Stimulated activated CD8-positive, alpha-beta memory T cell treated with anti-CD3 and anti-CD28 coated beads, Interleukin-12 subunit alpha, Interleukin-12 subunit beta, amount 100 ng/mL, for 1 hour (primary cell): ENCODE measurements around the gene LCLAT1.

Source experiments
- DNase-seq: peaks from one replicate; pipeline ENCODE4 v3.0.0-alpha.2; 2020; ENCODE audit warnings: low read depth

LCLAT1 gene

DNA sequence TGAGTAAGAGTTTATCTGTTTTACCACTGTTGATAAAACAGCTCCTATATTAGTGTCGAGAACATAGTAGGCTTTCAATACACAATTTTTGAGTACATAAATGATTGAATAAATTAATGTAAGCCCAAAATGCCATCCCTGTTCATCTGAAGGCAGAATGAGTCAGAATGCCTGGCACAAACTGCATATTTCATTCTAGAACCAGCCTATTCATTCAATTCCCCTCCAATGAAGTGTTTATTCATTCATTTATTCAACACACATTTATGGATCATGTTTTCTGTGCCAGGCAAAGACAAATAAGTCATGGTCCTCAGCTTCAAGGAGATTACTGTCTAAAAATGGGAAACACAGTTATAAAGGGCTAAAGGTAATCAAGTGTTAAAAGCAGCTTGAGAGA lies 22.8 kb upstream of the LCLAT1 start:
- DNase-seq = no peak

GRCh38 chr2:30425326-30425725 lies 21.7 kb upstream of the LCLAT1 start:
- no peak for DNase-seq

- no peak for DNase-seq
Measured at GRCh38 chr2:30427606-30428347, 19.3 kb upstream of the LCLAT1 start.

- DNase-seq = no peak
Measured at GRCh38 chr2:30428348-30428662, 18.7 kb upstream of the LCLAT1 start.

GRCh38 chr2:30428827-30429461 lies 18.1 kb upstream of the LCLAT1 start:
- DNase-seq = no peak

- no peak for DNase-seq
Measured at GRCh38 chr2:30433541-30434299, 13.3 kb upstream of the LCLAT1 start.

DNA sequence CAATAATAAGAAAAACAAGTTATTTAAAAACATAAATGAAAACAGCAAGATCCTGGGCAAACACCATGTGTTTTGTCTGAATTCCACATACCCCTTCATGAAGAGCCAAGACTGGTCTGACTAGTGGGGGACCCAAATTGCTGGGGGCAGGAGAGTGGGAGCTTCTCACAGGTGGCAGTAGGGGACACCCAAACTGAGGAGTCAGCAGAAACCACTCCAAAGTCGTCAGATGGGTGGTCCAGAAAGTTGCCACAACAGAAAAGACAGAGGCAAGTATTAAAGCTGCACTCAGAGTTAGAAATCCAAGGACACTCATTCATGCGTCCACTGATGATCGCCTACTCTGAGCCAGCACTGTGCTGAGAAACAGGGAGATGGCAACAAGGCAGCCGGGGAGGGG lies 12.3 kb upstream of the LCLAT1 start:
- DNase-seq = no peak

DNA sequence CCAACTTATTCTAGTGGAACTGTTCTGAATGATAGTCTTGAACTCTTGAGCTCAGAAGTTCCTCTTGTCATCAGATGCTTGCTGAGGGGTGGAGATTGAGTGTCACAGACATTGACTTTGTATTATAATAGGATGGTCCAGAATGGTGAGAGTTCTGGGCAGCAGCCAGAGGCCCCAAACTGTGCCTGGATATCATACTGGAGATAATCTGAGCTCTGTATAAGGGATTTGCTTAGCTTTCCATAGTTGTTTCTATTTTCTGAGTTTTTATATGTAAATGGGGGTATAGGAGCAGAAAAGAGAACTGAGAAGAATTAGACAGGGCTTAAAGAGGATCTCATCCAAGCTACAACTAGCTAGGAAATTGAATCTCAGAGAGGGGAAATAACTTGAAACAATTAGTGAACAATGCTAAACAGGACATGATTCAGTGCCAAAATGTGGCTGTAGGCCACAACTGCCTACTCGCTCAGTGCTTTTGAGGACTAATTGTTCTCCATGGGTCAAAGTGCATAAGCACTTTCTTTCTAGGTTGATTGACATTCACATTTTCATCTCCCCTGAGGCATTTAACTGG lies 10.1 kb upstream of the LCLAT1 start:
- no peak for DNase-seq

- DNase-seq = no peak
Measured at GRCh38 chr2:30437809-30438548, 9.1 kb upstream of the LCLAT1 start.

DNA sequence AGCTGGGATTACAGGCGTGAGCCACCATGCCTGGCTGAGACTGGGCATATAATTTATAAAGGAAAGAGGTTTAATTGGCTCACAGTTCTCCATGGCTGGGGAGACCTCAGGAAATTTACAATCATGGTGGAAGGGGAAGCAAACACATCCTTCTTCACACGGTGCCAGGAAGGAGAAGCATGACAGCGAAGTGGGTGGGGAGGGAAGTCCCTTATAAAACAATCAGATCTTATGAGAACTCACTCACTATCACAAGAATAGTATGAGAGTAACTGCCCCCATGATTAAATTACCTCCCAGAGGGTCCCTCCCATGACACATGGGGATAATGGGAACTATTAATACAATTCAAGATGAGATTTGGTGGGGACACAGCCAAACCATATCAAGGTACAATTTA lies 7.8 kb upstream of the LCLAT1 start:
- DNase-seq = no peak

GRCh38 chr2:30439879-30440278 lies 7.2 kb upstream of the LCLAT1 start:
- DNase-seq = no peak

DNA sequence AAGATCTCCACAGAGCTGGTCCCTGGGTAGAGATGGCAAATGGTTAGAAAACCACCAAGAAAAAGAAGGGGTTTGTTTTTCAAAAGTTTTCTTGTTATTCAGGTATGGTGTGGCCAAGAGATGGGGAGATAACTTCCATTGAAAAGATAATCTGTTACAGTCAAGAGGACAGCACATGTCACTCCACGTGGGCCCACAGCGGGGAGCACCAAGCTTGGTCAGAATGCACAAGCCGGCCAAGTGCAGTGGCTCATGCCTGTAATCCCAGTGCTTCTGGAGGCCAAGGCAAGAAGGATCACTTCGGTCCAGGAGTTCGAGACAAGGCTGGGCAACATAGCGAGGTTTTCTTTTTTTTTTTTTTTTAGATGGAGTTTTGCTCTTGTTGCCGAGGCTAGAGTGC lies 6.0 kb upstream of the LCLAT1 start:
- no peak for DNase-seq

DNA sequence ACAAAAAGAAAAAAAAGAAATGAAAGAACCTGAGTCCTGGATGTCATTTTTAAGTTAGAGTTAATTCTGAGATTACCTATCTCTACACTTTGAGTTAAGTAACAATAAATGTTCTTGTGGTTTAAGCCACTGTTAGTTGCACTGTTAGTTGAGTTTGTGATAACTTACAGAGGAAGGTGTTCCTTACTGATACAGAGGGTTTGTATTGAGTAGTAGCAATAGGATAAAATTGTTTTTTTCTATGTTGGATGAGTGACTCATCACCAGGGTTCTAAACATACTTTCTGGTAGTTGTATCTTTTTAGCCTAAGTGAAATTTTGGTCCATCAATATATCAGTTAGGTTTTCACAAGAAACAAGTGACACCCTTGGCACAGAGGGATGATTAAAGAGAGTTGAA lies 4.0 kb upstream of the LCLAT1 start:
- DNase-seq = no peak

DNA sequence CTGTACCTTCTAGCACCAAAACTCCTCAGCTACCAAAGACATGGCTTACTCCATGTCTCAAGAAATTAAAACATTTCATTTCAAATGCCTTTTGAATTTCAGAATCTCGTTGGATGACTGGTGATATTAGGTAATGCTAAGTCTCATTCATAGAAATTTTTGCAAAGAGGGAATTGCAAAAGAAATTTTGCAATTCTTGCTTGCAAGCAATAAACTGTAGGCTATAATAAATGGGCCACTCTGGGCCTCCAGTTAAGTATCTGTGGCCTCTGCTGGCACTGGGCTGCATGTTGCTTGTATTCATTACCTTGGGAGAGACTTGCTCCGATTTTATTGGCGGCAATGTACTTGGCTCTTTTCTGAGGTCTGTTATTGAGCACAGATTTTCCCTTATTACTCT lies 2.8 kb upstream of the LCLAT1 start:
- no peak for DNase-seq

- no peak for DNase-seq
Measured at GRCh38 chr2:30445266-30445821, 1.7 kb upstream of the LCLAT1 start.

DNA sequence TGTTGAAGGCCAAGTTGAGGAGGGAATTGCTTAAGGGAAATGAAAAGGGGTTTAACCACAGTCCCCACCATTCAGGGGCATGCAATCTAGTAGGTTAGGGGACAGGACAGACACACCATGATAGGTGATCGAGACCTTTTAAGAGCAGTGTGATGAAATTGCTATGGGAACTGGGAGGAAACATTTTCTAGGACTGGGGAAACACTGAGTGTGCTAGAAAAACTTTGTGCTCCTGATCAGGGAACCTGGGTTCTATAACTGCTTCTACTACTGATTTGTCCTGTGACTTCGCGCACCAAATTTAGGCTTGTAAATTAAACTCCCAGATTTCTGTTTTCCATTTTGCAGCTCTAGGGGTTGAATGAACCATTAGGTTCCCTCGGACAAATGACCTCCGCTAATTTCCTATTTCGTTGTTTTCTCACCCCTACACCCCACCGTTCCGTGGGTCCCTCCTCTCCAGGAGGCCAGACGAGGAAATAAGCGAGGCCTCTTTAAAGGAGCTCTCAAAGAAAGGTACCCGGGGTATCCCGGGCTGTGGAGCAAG lies 371 bp upstream of the LCLAT1 start:
- no peak for DNase-seq

DNA sequence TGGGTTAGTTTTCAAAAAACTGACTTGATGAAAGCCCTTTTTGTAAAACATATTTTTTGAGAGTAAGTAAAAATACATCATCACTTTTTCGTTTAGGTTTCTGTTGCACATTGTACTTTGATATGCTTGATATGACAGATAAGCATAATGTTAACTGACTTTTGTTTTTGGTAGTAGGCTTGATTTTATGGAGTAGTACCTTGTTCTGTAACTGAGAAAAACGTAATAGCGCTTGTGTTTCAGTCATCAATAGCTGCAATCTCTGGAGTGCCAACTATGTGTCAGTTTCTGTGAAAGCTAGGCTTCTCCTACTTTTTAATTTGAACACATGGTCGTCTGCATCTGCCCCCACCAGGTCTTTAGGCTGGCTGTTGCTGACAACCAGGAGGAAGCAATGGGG lies 1.3 kb downstream of the LCLAT1 start:
- DNase-seq = no peak

DNA sequence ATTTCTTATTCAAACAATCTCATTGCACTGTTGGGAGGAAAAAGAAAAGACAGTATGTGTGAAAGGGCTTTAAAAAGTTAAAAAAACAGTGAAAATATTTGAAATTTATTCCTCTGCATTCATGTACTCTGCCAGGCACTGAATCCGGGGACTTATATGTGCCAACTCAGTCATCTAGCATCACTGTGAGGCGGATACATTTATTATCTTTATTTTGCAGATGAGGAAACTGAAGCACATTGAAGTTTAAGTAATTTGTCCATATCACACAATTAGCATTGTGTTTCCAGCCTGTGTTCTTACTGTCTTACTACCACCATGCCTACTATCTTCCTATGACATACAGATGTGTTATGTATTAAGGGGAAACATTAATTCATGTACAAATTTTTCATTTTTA lies 1.8 kb downstream of the LCLAT1 start:
- no peak for DNase-seq

GRCh38 chr2:30450025-30450424 lies 3.0 kb downstream of the LCLAT1 start:
- DNase-seq = no peak

GRCh38 chr2:30453498-30453897 lies 6.5 kb downstream of the LCLAT1 start:
- no peak for DNase-seq

DNA sequence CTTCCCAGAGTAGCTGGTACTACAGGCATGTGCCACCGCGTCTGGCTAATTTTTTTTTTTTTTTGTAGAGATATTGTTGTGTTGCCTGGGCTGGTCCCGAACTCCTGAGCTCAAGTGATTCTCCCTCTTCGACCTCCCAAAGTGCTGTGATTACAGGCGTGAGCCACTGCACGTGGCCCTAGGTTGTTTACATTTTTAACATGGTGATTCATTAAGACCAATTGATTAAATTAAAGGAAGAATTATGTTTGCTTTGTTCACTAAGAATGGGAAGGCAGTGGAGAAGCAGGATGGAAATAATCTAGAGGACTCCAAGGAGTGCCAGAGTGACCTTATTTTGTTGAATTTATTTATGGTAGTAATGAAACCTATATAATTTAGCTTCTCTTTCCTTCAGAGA lies 7.5 kb downstream of the LCLAT1 start:
- DNase-seq = no peak
